Myocyte (in vitro differentiated cells): ENCODE results near the gene MACROD2. TPM values are rescaled to one million over a fixed set of nuclear protein-coding genes. Genes with fewer than 3 reads are reported as not detected.
A peak's percentile ranks its signal among the peaks of the same experiment; 100 is the strongest.

Experiments
- DNase-seq: peaks from one replicate; pipeline ENCODE4 v3.0.0-alpha.2; 2012; ENCODE audit warnings: low read depth
- total RNA-seq: library from RNA; depleted of rRNA; stranded (reverse); fragments of >200 nt; gene quantifications from 2 replicates; pipeline ENCODE4 v1.2.3, GENCODE V29; 2014

The MACROD2 gene
- total RNA-seq, 1 donor from 2014 or later = 5.3 TPM

GRCh38 chr20:15859061-15859460, 1863.7 kb downstream of the MACROD2 start:
- DNase-seq = no peak

GRCh38 chr20:15860850-15861249, 1865.5 kb downstream of the MACROD2 start:
- no peak for DNase-seq

GRCh38 chr20:15862178-15862577, 1866.9 kb downstream of the MACROD2 start:
- DNase-seq = no peak

GRCh38 chr20:15863735-15864134, 1868.4 kb downstream of the MACROD2 start:
- DNase-seq = no peak

GRCh38 chr20:15865553-15865952, 1870.2 kb downstream of the MACROD2 start:
- DNase-seq = no peak

- DNase-seq = no peak
Observed at GRCh38 chr20:15866916-15867730, 1871.8 kb downstream of the MACROD2 start.

GRCh38 chr20:15867899-15868298, 1872.6 kb downstream of the MACROD2 start:
- no peak for DNase-seq

GRCh38 chr20:15875446-15875845, 1880.1 kb downstream of the MACROD2 start:
- no peak for DNase-seq

GRCh38 chr20:15882553-15882952, 1887.2 kb downstream of the MACROD2 start:
- DNase-seq = peak; percentile 50

- no peak for DNase-seq
Observed at GRCh38 chr20:15886250-15886649, 1890.9 kb downstream of the MACROD2 start.

GRCh38 chr20:15887387-15887786, 1892.1 kb downstream of the MACROD2 start:
- peak; percentile 65 for DNase-seq

- DNase-seq = no peak
Observed at GRCh38 chr20:15889061-15889460, 1893.7 kb downstream of the MACROD2 start.

GRCh38 chr20:15889514-15890256, 1894.4 kb downstream of the MACROD2 start:
- DNase-seq = peak; percentile 57

- peak; percentile 24 for DNase-seq
Observed at GRCh38 chr20:15890407-15890982, 1895.2 kb downstream of the MACROD2 start.

GRCh38 chr20:15895126-15895525, 1899.8 kb downstream of the MACROD2 start:
- peak; percentile 22 for DNase-seq

GRCh38 chr20:15895560-15896084, 1900.3 kb downstream of the MACROD2 start:
- DNase-seq = no peak

GRCh38 chr20:15899967-15900366, 1904.7 kb downstream of the MACROD2 start:
- no peak for DNase-seq

GRCh38 chr20:15900443-15900842, 1905.1 kb downstream of the MACROD2 start:
- DNase-seq = no peak

- DNase-seq = no peak
Observed at GRCh38 chr20:15902493-15902892, 1907.2 kb downstream of the MACROD2 start.

GRCh38 chr20:15905661-15906060, 1910.3 kb downstream of the MACROD2 start:
- DNase-seq = no peak

- no peak for DNase-seq
Observed at GRCh38 chr20:15909995-15910394, 1914.7 kb downstream of the MACROD2 start.

GRCh38 chr20:15911581-15911980, 1916.3 kb downstream of the MACROD2 start:
- DNase-seq = no peak
